Mucosa of descending colon (tissue), 3 donors: Measurements from ENCODE around the gene EIPR1. TPM values are rescaled to one million over a fixed set of nuclear protein-coding genes. Genes with fewer than 3 reads are reported as not detected.
A peak's percentile ranks its signal among the peaks of the same experiment; 100 is the strongest.

Source experiments
- ATAC-seq: fragments of 200-7000 bp; cut with Tn5 transposase; one replicate; pipeline ENCODE4 v1.9.1; 2020; ENCODE audit warnings: mild to moderate bottlenecking, moderate library complexity
- DNase-seq, 3 donors: peaks; one replicate each; pipeline ENCODE4 v3.0.0-alpha.2; 2020
- H3K36me3 ChIP-seq: fragments of 200-600 bp; one replicate; pipeline ENCODE4 v1.8.0; 2021; ENCODE audit warnings: low read depth, mild to moderate bottlenecking
- H3K4me1 ChIP-seq: fragments of 200-600 bp; one replicate; pipeline ENCODE4 v1.8.0; 2021; ENCODE audit warnings: low read depth, mild to moderate bottlenecking
- H3K4me3 ChIP-seq: fragments of 200-600 bp; one replicate; pipeline ENCODE4 v1.8.0; 2021; ENCODE audit warnings: mild to moderate bottlenecking
- H3K9me3 ChIP-seq: fragments of 200-600 bp; one replicate; pipeline ENCODE4 v1.8.0; 2021; ENCODE audit warnings: mild to moderate bottlenecking
- intact Hi-C, 2 donors: fragments of 100-400 bp; cut with DNase I in 1 of 2; cut with micrococcal nuclease in 1 of 2; formaldehyde crosslinking; loops; one replicate each; pipeline versions ENCODE4 v1.11.0 to v1.11.1; 2022; cut with DNase I, micrococcal nuclease
- total RNA-seq, 3 donors: library from RNA; stranded (reverse); fragmentation: NEBNext Ultra II Directional in 2 of 3; extraction: Animal tissue kit (Norgen Biotek cat#: 25700) in 2 of 3; gene quantifications; one replicate each; pipeline versions ENCODE4 v1.2.1 to v1.2.4, GENCODE V29; 2021 to 2023
- TF ChIP-seq, protein P1 (sequence below): fragments of 200-600 bp; IDR thresholded peaks from one replicate; pipeline ENCODE4 v1.8.0; 2022; ENCODE audit warnings: antibody characterized with exemption, mild to moderate bottlenecking
- donor health status: DM: no; HTN: no; CAD: no; lungs with moderate emphysema.
- donor health status: DM: no; HTN: no; CAD: no.
- donor health status: DM: no; HTN: yes; CAD: no.

EIPR1 gene
- total RNA-seq, 3 donors from 2014 or later: 15.9 to 27.1 (median 25.0) TPM

DNA sequence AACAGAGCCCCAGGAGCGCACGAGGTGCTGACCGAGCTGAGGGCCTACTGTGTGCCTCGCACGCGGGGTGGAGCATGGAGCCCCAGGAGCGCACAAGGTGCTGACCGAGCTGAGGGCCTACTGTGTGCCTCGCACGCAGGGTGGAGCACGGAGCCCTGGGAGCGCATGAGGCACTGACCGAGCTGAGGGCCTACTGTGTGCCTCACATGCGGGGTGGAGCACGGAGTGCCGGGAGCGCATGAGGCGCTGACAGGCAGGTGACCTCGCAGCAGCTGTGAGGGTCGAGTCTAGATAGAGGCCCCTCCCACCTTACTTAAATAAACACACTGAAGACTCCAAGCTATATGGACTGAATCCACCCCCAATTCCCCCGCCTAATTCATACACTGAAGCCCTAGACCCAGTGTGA, 60.3 kb downstream of the EIPR1 start:
- no peak for ATAC-seq
- H3K9me3 ChIP-seq: no peaks in the 10 kb centered on the region
- TF ChIP-seq, protein P1, sequence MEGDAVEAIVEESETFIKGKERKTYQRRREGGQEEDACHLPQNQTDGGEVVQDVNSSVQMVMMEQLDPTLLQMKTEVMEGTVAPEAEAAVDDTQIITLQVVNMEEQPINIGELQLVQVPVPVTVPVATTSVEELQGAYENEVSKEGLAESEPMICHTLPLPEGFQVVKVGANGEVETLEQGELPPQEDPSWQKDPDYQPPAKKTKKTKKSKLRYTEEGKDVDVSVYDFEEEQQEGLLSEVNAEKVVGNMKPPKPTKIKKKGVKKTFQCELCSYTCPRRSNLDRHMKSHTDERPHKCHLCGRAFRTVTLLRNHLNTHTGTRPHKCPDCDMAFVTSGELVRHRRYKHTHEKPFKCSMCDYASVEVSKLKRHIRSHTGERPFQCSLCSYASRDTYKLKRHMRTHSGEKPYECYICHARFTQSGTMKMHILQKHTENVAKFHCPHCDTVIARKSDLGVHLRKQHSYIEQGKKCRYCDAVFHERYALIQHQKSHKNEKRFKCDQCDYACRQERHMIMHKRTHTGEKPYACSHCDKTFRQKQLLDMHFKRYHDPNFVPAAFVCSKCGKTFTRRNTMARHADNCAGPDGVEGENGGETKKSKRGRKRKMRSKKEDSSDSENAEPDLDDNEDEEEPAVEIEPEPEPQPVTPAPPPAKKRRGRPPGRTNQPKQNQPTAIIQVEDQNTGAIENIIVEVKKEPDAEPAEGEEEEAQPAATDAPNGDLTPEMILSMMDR: no peak
- H3K4me3 ChIP-seq: no peak overlapping the region
- no peak for DNase-seq
- no peaks in the 10 kb centered on the region for H3K4me1 ChIP-seq
- H3K36me3 ChIP-seq: no peaks in the 10 kb centered on the region
- intact Hi-C loops: no loop called here

DNA sequence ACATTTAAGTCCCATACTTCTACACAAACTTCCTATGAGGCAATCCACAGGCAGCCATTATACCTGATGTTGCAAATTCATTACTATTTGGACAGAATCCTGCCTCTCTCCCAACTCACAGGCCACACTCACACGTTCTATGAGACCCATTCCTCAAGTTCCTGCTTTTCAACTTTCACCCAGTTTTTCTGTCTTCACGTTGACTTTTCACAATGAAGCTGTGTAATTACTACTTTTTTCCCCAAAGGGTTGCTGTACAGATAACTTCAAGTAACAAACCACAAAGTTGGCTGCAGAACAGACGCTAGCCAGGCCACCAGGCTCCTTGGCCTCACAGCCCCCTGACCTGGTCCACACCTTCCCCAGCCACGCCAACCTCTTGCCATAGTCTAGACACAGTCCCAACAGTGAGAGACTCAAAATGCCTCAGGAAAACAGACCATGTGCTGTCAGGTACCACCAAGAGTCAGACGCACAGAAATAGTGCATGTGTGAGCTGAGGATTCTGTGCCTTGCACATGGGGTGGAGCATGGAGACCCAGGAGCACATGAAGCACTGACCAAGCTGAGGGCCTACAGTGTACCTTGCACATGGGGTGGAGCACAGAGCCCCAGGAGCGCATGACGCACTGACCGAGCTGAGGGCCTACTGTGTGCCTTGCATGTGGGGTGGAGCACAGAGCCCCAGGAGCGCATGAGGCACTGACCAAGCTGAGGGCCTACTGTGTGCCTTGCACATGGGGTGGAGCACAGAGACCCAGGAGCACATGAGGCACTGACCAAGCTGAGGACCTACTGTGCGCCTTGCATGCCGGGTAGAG, 61.0 kb downstream of the EIPR1 start:
- DNase-seq: no peak

DNA sequence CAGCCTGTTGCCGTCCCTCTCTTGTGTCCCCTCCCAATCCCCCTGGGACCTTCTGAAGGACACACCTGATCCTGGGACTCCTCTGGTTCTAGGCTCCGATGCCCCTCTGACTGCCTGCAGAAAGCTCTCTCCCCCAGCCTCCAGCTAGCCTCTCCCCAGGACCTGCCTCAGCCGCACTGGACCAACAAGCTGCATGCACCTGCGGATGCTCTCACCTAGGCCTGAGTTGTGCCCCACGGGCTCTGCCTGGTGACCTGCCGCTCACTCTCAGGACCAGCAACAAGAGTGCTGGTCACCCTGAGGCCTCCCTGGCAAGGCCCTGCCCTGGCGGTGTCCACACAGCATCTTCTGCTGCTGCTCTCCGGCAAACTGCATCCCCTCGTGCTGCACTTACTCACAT, 63.0 kb downstream of the EIPR1 start:
- H3K9me3 ChIP-seq: no peaks in the 10 kb centered on the region
- TF ChIP-seq, protein P1: no peak
- no peaks in the 10 kb centered on the region for H3K36me3 ChIP-seq
- H3K4me3 ChIP-seq: no peak overlapping the region
- intact Hi-C loops: no loop called here
- DNase-seq (no peak), ATAC-seq (peak; percentile 21)
- H3K4me1 ChIP-seq: no peaks in the 10 kb centered on the region

More for the DNA sequence above, 61.0 kb downstream of the EIPR1 start:
- no peaks in the 10 kb centered on the region for H3K36me3 ChIP-seq
- intact Hi-C loops: no loop called here
- no peaks in the 10 kb centered on the region for H3K4me1 ChIP-seq
- H3K4me3 ChIP-seq: no peak overlapping the region
- TF ChIP-seq, protein P1: no peak
- ATAC-seq: no peak
- no peaks in the 10 kb centered on the region for H3K9me3 ChIP-seq

DNA sequence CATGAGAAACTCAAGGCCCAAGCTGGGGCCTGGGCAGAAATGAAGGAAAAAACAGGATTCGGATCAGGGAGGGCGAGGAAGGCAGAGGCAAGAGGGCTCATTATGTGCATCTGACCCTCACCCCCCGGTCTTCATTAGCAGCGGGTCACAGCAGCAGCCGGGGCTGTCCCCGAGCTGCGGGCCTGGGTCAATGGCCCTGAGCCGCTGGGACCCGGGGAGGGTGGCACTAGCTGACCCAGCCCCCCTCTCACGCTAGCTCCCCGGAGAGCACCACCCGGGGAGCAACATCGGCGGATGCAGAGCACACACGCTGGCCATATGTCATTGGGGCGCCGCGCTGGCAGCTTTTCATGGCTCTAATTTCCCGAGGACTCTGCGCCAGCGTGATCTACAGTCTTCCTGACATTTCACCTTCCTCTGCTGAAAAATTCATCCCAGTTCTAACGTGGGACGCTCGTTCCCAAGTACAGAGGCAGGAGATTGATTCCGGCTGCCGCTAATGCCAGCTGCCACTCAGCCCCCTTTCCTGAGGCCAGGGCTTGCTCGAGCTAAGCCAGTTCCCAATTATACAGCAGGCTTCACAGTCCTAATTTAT, 63.7 kb downstream of the EIPR1 start:
- intact Hi-C loops: no loop called here
- Histone ChIP-seq H3K36me3 (no peaks in the 10 kb centered on the region), H3K4me1 (no peaks in the 10 kb centered on the region), H3K9me3 (no peaks in the 10 kb centered on the region), H3K4me3 (no peak overlapping the region)
- DNase-seq: no peak
- TF ChIP-seq, protein P1: no peak
- ATAC-seq: no peak

GRCh38 chr2:3312576-3313345, 64.9 kb downstream of the EIPR1 start:
- no peak overlapping the region for H3K4me3 ChIP-seq
- H3K4me1 ChIP-seq: no peaks in the 10 kb centered on the region
- TF ChIP-seq, protein P1: no peak
- no peaks in the 10 kb centered on the region for H3K9me3 ChIP-seq
- intact Hi-C loops: no loop called here
- DNase-seq (no peak), ATAC-seq (no peak)
- H3K36me3 ChIP-seq: no peaks in the 10 kb centered on the region
